CD8-positive, alpha-beta memory T cell (primary cell): ENCODE results near the gene RPLP2. TPM values are rescaled to one million over a fixed set of nuclear protein-coding genes. Genes with fewer than 3 reads are reported as not detected.

Experiments used
- CTCF ChIA-PET: fragments of 350-600 bp; sonication (Branson Sonifier 250); formaldehyde crosslinking; loops from one replicate; lab custom pipeline; 2021; ENCODE audit warnings: antibody characterized with exemption; lab: Charles Lee
- POLR2A ChIA-PET: fragments of 350-600 bp; sonication (Branson Sonifier 250); formaldehyde crosslinking; loops from one replicate; lab custom pipeline; 2021; ENCODE audit warnings: antibody characterized with exemption; lab: Charles Lee
- DNase-seq, 5 donors: peaks; one replicate each; pipeline versions ENCODE4 v3.0.0 to v3.0.0-alpha.2; 2020 to 2022; ENCODE audit warnings: mixed read lengths in 1 of 5
- H3K27ac ChIP-seq: one replicate; pipeline ENCODE4 v1.7.0; 2013; ENCODE audit warnings: low read depth, mild to moderate bottlenecking, low read length, moderate library complexity
- H3K27me3 ChIP-seq: 2 replicates; pipeline ENCODE4 v1.7.0; 2013; ENCODE audit warnings: low read length, mild to moderate bottlenecking; ENCODE audit not compliant: insufficient read depth, poor library complexity, severe bottlenecking
- H3K36me3 ChIP-seq: 2 replicates; pipeline ENCODE4 v1.7.0; 2013; ENCODE audit warnings: mild to moderate bottlenecking, low read length, moderate library complexity; ENCODE audit not compliant: insufficient read depth
- H3K4me1 ChIP-seq: 2 replicates; pipeline ENCODE4 v1.7.0; 2013; ENCODE audit warnings: mild to moderate bottlenecking, low read length, moderate library complexity; ENCODE audit not compliant: insufficient read depth
- H3K4me3 ChIP-seq: 2 replicates; pipeline ENCODE4 v1.7.0; 2013; ENCODE audit warnings: mild to moderate bottlenecking, low read length
- H3K9me3 ChIP-seq: 2 replicates; pipeline ENCODE4 v1.7.0; 2013; ENCODE audit warnings: mild to moderate bottlenecking, low read length
- H3K27ac Mint-ChIP-seq, 8 donors: one replicate each; pipeline ENCODE4 v1.8.0; 2020 to 2021; ENCODE audit warnings: mixed read lengths in 8 of 8, mild to moderate bottlenecking in 6 of 8, inconsistent platforms in 3 of 8, moderate library complexity in 3 of 8
- H3K27me3 Mint-ChIP-seq, 2 donors: one replicate each; pipeline ENCODE4 v1.8.0; 2020 to 2021; ENCODE audit warnings: mixed read lengths in 2 of 2, mild to moderate bottlenecking in 1 of 2, moderate library complexity in 1 of 2
- H3K36me3 Mint-ChIP-seq, 3 donors: one replicate each; pipeline ENCODE4 v1.8.0; 2020 to 2021; ENCODE audit warnings: mixed read lengths in 3 of 3, inconsistent platforms in 1 of 3, mild to moderate bottlenecking in 1 of 3
- H3K4me1 Mint-ChIP-seq, 3 donors: one replicate each; pipeline ENCODE4 v1.8.0; 2020 to 2021; ENCODE audit warnings: mixed read lengths in 3 of 3, inconsistent platforms in 1 of 3, mild to moderate bottlenecking in 1 of 3
- H3K4me3 Mint-ChIP-seq, 7 donors: one replicate each; pipeline ENCODE4 v1.8.0; 2020 to 2021; ENCODE audit warnings: mixed read lengths in 7 of 7, mild to moderate bottlenecking in 6 of 7, moderate library complexity in 4 of 7, inconsistent platforms in 2 of 7
- H3K9me3 Mint-ChIP-seq, 5 donors: one replicate each; pipeline ENCODE4 v1.8.0; 2020 to 2022; ENCODE audit warnings: mixed read lengths in 5 of 5, mild to moderate bottlenecking in 3 of 5, moderate library complexity in 2 of 5, inconsistent platforms in 1 of 5
- polyA plus RNA-seq: library from polyadenylated mRNA; unstranded; fragments of 300-500 nt; fragmentation: Illumina TruSeq; gene quantifications from one replicate; pipeline ENCODE4 v1.2.3, GENCODE V29; 2021
- total RNA-seq, 2 experiments: library from RNA; stranded (reverse); gene quantifications; one replicate each; pipeline ENCODE4 v1.2.3, GENCODE V29; 2021

RPLP2 gene
- total and polyA plus RNA-seq, 3 experiments from 2014 or later: 2,769 to 3,158 (median 2,922) TPM

GRCh38 chr11:847876-848275, 38.1 kb downstream of the RPLP2 start:
- H3K27me3 ChIP-seq: peaks cover 8% of the 10 kb centered on the region
- H3K4me3 Mint-ChIP-seq: peak overlapping the region in 1 of 7 donors; percentile 45
- H3K4me3 ChIP-seq: no peak overlapping the region
- ChIA-PET POLR2A (interaction anchor here (0.5 kb wide), 1 partner anchor 9 kb away, joined by 4 read pairs; no protein-coding TSS in a partner anchor), CTCF (interaction anchor here (0.9 to 5.4 kb wide), 6 partner anchors 16 to 205 kb away, joined by 3 to 48 read pairs (median 5); no protein-coding TSS in a partner anchor)
- no peaks in the 10 kb centered on the region for H3K9me3 ChIP-seq
- H3K36me3 Mint-ChIP-seq: no peaks in the 10 kb centered on the region
- no peaks in the 10 kb centered on the region for H3K9me3 Mint-ChIP-seq
- H3K27ac ChIP-seq: no peak overlapping the region
- H3K36me3 ChIP-seq: no peaks in the 10 kb centered on the region
- DNase-seq: no peak
- peaks cover 0 to 22% (median 7%) of the 10 kb centered on the region in 3 donors for H3K4me1 Mint-ChIP-seq
- peaks cover 25% of the 10 kb centered on the region for H3K4me1 ChIP-seq
- H3K27ac Mint-ChIP-seq: no peak overlapping the region
- peaks cover 5 to 8% of the 10 kb centered on the region in 2 donors for H3K27me3 Mint-ChIP-seq

- Histone ChIP-seq H3K4me3 (no peak overlapping the region), H3K9me3 (no peaks in the 10 kb centered on the region), H3K27ac (no peak overlapping the region), H3K4me1 (peaks cover 23% of the 10 kb centered on the region), H3K27me3 (peaks cover 8% of the 10 kb centered on the region), H3K36me3 (no peaks in the 10 kb centered on the region)
- ChIA-PET POLR2A (interaction anchor here (0.5 kb wide), 1 partner anchor 8 kb away, joined by 4 read pairs; no protein-coding TSS in a partner anchor), CTCF (interaction anchor here (0.7 to 5.4 kb wide), 9 partner anchors 9 to 204 kb away, joined by 3 to 48 read pairs (median 4); no protein-coding TSS in a partner anchor)
- H3K4me1 Mint-ChIP-seq: peaks cover 0 to 19% (median 6%) of the 10 kb centered on the region in 3 donors
- H3K27me3 Mint-ChIP-seq: peaks cover 3 to 6% of the 10 kb centered on the region in 2 donors
- no peaks in the 10 kb centered on the region for H3K9me3 Mint-ChIP-seq
- H3K27ac Mint-ChIP-seq: no peak overlapping the region
- DNase-seq: peak; percentile 59 to 77 (median 60)
- peak overlapping the region; percentile 32 to 86 (median 58) for H3K4me3 Mint-ChIP-seq
- no peaks in the 10 kb centered on the region for H3K36me3 Mint-ChIP-seq
These were observed 38.7 kb downstream of the RPLP2 start for GRCh38 chr11:848380-848931.

GRCh38 chr11:849104-849824, 39.5 kb downstream of the RPLP2 start:
- Histone ChIP-seq H3K9me3 (no peaks in the 10 kb centered on the region), H3K4me3 (no peak overlapping the region), H3K4me1 (peaks cover 17% of the 10 kb centered on the region), H3K27me3 (peaks cover 8% of the 10 kb centered on the region), H3K36me3 (no peaks in the 10 kb centered on the region), H3K27ac (no peak overlapping the region)
- ChIA-PET POLR2A (no interaction called here), CTCF (interaction anchor here (0.7 to 5.4 kb wide), 7 partner anchors 10 to 203 kb away, joined by 3 to 48 read pairs (median 4); no protein-coding TSS in a partner anchor)
- no peaks in the 10 kb centered on the region for H3K9me3 Mint-ChIP-seq
- H3K4me3 Mint-ChIP-seq: peak overlapping the region; percentile 34 to 78 (median 58)
- H3K27me3 Mint-ChIP-seq: peaks cover 2 to 4% of the 10 kb centered on the region in 2 donors
- no peaks in the 10 kb centered on the region for H3K36me3 Mint-ChIP-seq
- H3K27ac Mint-ChIP-seq: no peak overlapping the region
- H3K4me1 Mint-ChIP-seq: peaks cover 0 to 11% (median 4%) of the 10 kb centered on the region in 3 donors
- peak in 1 of 5 donors; percentile 28 for DNase-seq

GRCh38 chr11:849951-850774, 40.4 kb downstream of the RPLP2 start:
- Mint-ChIP-seq H3K27me3 (peaks cover 2 to 4% of the 10 kb centered on the region in 2 donors), H3K9me3 (no peaks in the 10 kb centered on the region), H3K36me3 (no peaks in the 10 kb centered on the region), H3K4me3 (peak overlapping the region in 6 of 7 donors; percentile 38 to 82 (median 66)), H3K27ac (no peak overlapping the region), H3K4me1 (peaks cover 0 to 11% (median 4%) of the 10 kb centered on the region in 3 donors)
- Histone ChIP-seq H3K27ac (no peak overlapping the region), H3K36me3 (no peaks in the 10 kb centered on the region), H3K4me3 (no peak overlapping the region), H3K9me3 (no peaks in the 10 kb centered on the region), H3K4me1 (peaks cover 10% of the 10 kb centered on the region), H3K27me3 (peaks cover 8% of the 10 kb centered on the region)
- POLR2A ChIA-PET: no interaction called here
- CTCF ChIA-PET: interaction anchor here (5.4 kb wide), 1 partner anchor 203 kb away, joined by 48 read pairs; no protein-coding TSS in a partner anchor
- no peak for DNase-seq

- Histone ChIP-seq H3K9me3 (no peaks in the 10 kb centered on the region), H3K36me3 (no peaks in the 10 kb centered on the region), H3K27me3 (peaks cover 8% of the 10 kb centered on the region), H3K4me1 (peaks cover 10% of the 10 kb centered on the region), H3K27ac (no peak overlapping the region), H3K4me3 (no peak overlapping the region)
- Mint-ChIP-seq H3K36me3 (no peaks in the 10 kb centered on the region), H3K27ac (no peak overlapping the region), H3K9me3 (no peaks in the 10 kb centered on the region), H3K4me1 (peaks cover 0 to 12% (median 4%) of the 10 kb centered on the region in 3 donors), H3K27me3 (peaks cover 2 to 4% of the 10 kb centered on the region in 2 donors), H3K4me3 (peak overlapping the region in 1 of 7 donors; percentile 23)
- POLR2A ChIA-PET: interaction anchor here (0.6 kb wide), 1 partner anchor 252 kb away, joined by 3 read pairs; no protein-coding TSS in a partner anchor
- CTCF ChIA-PET: no interaction called here
- DNase-seq: no peak
These were observed 41.3 kb downstream of the RPLP2 start for GRCh38 chr11:850775-851763.

- no peak overlapping the region for H3K27ac ChIP-seq
- Mint-ChIP-seq H3K9me3 (no peaks in the 10 kb centered on the region), H3K4me3 (no peak overlapping the region), H3K27me3 (peaks cover 2 to 4% of the 10 kb centered on the region in 2 donors), H3K36me3 (no peaks in the 10 kb centered on the region), H3K4me1 (peaks cover 5 to 19% (median 8%) of the 10 kb centered on the region in 3 donors), H3K27ac (no peak overlapping the region)
- ChIA-PET CTCF (no interaction called here), POLR2A (no interaction called here)
- H3K27me3 ChIP-seq: peaks cover 8% of the 10 kb centered on the region
- no peaks in the 10 kb centered on the region for H3K9me3 ChIP-seq
- H3K36me3 ChIP-seq: no peaks in the 10 kb centered on the region
- peaks cover 10% of the 10 kb centered on the region for H3K4me1 ChIP-seq
- no peak for DNase-seq
- no peak overlapping the region for H3K4me3 ChIP-seq
These were observed 43.0 kb downstream of the RPLP2 start for GRCh38 chr11:852762-853161.
